CD4-positive, alpha-beta T cell treated with Interleukin-6 for 4 hours (primary cell): ENCODE measurements around the gene ITGB2.
A peak's percentile ranks its signal among the peaks of the same experiment; 100 is the strongest.
"Not testable (repeated sequence)": the region's sequence is repeated elsewhere in the genome, so short reads cannot be mapped to it uniquely, and the experiment has no call there.

ENCODE experiments used
- DNase-seq: peaks from one replicate; pipeline ENCODE4 v3.0.0-alpha.2; 2020; ENCODE audit warnings: mixed read lengths

ITGB2 gene

DNA sequence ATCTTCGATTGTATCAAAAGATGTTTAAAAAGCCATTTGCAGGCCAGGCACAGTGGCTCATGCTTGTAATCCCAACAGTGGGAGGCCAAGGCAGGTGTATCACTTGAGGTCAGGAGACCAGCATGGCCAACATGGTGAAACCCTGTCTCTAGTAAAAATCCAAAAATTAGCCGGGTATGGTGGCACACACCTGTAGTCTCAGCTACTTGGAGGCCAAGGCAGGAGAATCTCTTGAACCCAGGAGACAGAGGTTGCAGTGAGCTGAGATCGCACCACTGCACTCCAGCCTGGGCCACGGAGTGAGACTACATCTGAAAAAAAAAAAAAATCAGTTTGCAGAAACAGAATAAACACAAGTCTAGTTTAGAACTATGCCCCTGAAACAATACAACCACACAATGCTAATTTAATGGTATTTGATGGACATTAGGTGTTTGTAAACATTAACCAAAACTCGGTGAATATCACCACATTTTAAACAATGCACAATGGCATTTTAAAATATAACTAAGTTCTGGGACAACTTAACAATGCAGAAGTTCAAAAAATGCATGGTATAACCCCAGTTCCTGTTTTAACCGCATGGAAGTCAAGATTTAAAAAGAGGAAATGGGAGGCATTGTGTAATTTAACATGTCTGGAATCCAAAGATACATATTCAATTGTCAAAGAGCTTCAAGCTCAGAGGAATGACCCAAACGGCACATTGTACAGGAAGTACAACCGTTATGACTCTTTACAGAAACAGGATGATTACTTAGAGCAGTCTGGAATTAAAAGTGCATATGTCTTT is 40.1 kb downstream of the ITGB2 start:
- no peak for DNase-seq

DNA sequence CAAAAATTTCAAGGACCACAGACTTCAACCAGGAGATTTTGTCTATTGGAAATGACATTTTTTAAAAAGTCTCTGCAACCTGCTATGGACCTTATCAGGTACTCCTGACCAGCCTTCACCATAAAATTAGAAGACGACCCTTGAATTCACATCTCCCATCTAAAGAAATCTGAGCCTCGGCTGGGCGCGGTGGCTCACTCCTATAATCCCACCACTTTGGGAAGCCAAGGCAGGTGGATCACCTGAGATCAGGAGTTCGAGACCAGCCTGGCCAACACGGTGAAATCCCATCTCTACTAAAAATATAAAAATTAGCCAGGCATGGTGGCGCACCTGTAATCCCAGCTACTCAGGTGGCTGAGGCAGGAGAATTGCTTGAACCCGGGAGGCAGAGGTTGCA is 41.5 kb downstream of the ITGB2 start:
- not testable (repeated sequence) for DNase-seq

DNA sequence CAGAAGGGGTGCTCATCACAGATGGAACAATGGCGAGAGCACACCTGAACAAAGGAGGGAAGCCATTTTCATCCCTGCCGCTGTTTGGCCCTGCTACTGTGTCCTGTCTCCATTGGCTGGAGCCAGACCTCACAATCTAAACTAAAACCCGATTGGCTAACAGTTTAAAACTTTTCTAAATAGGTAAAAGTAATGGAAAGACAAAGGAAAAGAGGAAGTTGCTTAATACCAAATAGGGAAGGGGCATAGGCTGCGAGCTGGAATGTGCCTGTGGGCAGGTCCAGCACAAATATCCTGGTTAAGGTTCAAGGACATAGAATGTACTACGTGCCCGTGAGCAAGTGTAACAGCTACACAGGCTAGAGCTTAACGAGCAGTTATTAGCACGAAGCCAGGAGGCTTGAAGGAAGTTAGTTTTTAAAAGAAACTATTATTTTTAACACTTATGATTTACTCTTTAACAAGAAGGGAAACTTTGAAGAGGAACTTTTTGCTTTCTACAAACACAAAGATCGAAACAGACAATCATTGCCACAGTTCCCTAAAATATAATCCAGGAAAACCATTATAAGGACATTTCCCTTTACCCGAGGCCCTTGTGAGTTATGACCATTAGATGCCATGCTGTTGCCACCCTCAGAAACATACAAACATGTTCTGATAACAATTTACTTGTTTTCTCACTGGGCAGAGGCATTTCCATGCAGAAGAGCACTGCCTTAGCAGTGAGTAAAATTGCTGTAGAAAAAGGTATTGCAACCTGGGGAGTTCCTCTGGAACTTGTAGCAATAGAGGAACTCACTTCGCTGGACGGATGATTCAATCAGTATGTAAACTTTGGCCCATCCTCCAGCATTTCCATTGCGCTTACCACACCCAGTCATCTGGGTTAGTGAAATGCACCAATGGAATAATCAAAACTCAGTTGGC is 42.4 kb downstream of the ITGB2 start:
- no peak for DNase-seq

DNA sequence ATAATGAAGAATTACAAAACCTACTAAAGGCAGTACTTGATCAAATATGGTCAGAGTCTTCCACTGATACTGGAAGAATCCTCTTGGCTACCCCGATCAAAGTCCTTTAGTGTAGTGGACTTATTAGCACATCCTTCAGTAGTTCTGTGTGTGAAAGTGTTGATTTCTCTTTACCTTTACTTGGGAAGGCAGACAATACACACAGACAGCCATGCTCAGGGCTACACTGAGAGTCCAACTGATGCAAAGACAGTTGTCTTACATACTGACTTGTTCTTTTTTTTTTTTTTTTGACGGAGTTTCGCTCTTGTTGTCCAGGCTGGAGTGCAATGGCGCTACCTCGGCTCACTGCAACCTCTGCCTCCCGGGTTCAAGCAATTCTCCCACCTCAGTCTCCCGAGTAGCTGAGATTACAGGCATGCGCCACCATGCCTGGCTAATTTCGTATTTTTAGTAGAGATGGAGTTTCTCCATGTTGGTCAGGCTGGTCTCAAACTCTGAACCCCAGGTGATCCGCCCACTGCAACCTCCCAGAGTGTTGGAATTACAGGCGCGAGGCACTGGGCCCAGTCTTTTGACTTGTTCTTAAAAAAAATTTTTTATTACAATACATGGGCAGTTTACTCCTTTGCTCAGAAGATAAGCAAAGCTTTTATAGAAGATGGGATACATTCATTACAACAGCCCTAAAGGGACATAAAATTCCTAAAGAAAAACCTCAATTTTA is 43.7 kb downstream of the ITGB2 start:
- DNase-seq, result no peak

DNA sequence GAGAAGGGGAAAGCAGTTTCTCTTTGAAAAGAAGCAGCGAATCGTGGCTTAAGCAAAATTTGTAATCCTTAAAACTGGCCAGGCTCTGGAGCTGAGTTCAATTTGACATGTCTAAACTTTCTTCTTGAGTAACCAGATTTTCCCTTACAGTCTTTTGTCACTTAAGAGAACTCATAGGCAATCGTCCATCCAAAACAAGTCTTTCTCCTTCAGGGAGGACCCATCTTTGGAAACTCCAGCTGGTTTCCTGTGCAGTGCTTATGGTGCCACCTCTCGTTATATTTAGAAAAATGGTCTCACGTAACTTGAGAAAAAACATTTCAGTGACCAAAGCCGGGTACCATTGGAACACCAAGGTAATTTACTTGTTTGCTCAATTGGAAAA is 45.4 kb downstream of the ITGB2 start:
- DNase-seq, result peak; percentile 29

DNA sequence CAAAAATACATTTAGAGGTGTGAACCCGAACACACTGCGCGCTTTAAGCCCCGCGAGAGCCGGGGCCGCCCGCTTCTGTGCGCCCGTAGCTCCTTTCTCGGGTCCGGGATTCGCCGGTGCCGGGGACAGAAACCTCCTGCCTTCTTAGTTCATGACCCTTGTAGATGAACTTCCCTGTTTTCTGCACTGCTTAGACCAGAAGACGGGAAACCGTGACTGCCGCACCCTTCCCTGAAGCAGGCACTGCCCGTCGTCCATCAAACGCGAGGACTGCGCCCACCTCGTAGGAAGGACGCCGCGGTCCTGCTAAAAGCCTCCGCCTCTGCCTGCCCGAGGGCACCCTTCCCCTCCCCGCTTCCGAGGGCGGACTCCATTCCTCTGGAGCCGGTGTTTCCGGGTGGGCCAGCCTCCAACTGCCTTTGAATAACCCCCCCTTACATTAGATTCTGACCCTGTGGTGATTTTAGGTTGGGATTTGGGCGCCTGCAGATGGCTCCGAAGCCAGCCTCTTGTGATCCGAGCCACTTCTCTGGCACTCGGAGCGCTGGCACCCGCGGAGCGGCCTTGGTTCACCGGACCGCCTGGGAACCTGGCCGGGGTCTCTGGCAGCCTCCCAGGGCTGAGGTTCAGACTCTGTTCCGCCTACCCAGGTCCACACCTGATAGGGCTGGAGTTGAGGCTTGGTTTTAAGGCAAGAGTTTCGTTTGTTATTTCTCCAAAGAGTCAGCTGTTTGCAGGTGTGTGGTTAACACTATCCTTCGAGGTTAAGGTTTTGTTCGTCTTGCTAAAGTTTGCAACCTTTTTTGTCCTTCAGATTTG is 46.0 kb downstream of the ITGB2 start:
- DNase-seq, result peak; percentile 37

DNA sequence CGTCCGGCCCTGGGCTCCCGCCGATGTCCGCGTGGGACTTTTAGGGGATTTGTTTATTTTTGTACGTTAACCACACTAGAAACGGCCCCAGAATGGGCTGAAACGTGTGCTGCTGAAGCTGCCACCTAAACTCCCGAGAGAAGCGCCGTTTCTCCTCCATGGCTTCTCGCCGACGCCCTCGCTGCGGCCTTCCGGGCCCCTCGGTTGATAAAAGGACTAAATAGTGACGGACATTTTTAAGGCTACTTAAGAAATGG is 46.5 kb downstream of the ITGB2 start:
- DNase-seq, result peak; percentile 36

DNA sequence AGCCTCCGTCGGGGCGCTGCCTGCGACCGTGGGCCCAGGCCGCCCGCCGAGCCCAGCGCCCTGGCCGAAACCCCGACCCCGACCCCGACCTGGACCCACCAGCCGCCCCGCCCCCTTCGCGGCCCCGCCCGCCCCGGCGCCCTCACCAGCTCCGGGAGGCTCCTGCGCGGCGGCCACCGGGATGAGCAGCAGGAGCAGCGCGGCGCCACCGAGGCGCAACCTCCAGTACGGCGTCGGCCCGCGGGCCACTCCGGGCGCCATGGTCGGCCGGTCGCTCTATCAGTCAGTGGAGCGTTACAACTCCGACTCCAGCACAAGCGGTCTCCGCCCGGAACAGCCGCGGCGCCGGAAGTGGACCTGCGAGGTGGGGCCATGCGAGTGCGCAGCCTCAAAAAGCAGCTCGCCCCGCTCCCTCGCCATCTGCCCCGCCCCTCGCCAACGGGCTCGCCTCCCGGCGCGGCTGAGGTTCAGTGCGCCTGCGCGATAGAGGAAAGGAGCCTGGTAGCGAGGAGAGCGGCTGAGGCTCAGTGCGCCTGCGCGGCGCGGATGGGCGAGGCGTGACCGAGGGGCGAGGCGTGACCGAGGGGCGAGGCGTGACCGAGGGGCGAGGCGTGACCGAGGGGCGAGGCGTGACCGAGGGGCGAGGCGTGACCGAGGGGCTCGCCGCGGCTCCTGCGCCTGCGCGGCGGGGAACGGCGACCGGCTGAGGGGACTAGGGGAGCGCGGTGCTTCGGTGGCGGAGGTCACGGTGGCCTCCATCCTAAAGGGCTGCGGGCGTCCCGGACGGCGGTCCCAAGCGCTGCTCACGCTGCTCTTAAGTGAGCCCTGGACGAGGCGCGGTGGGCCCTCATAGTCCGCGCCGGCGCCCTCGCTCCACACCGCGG is 47.1 kb downstream of the ITGB2 start, which contains the start of gene PTTG1IP:
Gene PTTG1IP (minus strand): TSS at position 335 of the 884 bp plus-strand sequence. CDS start 74 bp downstream, at position 261.
- peak; percentile 99 for DNase-seq

DNA sequence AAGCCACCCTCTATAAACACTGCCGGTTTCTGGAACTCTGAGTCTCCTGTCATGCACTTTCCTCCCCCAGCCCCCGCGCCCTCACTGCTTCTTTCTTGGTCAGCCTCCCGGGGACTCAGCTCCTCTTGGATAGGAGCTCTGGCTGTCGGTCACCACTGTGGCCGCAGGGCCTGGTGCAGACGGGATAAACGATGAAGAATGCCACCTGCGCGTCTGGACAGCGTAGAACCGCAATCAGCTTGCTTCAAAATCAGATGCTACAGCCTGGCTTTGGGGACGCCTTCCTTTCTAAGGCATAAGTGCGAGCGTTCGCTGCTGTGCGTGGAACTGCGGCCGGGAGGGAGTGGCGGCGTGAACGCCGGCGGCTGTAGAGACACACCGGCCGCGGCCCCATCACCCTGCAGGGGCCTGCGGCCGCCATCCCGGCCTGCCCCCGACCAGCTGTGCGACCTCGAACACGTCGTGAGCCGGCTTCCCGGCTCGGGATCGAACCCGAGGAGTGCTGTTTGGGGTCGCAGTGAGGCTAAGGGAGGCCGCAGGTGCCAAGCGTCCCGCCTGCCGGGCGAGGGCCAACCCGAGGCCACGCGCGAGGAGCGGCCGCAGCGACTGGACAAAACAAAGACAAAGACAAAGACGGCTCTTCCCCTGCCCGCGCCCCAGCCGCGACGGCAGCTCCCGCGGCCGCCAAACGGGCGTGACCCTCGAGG is 47.9 kb downstream of the ITGB2 start:
- peak; percentile 33 for DNase-seq

DNA sequence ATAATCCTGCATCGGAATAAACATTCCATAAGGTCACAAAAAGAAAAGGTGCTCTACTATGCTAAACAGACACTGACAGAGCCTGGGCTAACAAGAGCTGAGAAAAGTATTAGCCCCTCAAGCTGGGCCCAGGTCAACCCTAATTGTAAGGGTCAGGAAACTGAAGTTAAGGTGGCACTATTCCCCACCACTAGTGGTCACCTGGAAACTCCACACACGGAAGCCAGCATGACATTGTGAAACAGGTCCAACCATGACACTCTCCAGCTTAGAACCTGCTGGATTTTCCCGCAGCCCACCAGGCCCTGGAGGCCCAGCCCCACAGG is 48.4 kb downstream of the ITGB2 start:
- no peak for DNase-seq

DNA sequence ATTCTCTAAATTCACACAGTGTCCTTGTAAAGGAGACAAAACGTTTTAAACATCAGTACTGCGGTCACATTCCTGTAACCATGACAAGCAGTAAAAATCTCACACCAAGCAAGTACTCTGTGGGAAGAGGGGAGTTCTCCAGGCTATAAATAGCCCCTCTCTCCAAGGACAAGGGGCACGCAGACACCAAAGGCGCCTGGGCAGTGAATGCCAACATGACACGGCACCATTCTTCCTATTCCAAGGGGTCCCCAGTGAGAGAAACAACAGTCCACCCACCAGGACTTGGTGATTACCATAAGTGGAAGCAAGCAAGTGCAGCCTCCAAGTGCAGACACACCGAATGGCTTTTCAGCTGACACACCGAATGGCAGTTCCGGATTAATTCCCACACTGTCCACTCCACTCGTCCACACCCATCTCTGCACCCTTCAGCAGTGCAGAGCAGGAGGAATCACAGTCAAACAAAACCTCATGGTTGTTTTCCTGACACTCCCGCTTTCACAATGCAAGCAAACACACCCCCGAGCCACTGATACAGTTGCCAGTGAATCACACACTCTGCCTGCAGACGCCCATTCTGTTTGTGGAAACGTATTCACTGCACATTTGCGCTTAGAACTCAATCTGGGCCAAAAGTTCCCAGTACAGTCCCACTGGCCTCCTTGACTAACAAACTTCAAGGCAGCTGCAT is 49.0 kb downstream of the ITGB2 start:
- DNase-seq, result peak; percentile 56

DNA sequence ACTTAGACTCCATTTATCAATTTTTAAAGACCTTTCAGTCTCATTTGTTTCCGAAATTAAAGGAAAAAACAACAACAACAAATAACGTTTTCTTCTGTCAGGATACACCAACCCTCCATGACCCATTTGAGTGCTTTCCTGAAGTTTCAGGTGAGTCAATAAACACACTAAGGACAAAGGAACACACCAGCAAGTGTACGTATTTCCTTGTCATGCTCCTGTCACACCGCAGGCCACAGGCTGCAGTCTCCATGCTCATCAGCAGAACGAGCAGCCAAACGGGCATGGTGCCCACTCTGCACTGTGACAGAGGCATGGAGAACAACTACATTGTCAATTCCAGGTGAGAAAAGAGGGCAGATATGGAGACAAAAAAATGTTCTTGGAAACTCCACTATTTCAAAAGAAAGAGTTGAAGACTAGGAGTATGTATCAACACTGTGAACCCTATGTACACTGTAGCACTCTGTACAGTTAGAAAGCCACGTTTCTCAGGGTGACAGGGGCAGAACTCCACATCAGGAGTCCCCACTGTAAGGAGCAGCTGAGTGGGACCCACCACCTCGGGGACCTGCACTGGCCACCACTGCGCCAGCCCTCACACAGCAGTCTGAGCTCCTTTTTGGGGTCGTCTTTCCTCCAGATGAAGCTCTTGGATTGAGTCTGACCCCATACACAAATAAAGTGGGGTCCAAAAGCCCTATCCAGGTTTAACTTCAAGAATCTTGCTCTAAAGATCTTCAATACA is 49.8 kb downstream of the ITGB2 start:
- peak; percentile 53 for DNase-seq

DNA sequence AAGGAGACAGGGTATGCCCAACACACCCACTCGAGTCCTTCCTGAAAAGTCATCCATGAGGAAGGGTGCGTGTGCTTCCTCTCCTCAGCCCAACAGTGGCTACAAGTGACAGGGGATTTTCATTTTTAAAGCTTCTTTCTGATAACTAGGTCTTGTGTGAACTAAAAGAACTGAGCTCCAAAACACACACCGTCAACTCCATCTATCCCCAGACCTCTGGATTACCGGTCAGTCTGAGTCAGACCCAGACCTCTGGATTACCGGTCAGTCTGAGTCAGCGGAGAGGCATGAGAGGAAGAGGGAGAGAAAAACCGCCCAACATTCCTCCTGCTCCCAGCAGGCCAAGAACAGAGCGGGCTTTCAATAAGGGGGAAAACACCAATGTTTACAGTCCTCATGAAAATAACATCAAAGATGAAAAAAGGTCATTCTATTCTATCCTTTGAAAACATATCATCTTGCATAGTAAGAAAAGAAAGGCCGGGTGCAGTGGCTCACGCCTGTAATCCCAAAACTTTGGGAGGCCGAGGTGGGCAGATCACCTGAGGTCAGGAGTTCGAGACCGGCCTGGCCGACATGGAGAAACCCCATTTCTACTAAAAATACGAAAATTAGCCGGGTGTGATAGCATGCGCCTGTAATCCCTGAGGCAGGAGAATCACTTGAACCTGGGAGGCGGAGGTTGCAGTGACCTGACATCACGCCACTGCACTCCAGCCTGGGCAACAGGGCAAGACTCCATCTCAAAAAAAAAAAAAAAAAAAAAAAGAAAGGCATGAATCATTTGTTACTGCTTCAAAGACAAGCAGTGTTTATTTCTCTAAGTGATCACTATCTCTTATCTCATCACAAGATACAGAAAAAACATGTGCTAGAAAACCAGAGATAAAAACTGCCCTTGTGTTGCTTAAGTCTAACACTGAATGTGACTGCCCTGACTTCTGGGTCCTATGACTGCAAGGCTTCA is 50.6 kb downstream of the ITGB2 start:
- DNase-seq, result no peak

DNA sequence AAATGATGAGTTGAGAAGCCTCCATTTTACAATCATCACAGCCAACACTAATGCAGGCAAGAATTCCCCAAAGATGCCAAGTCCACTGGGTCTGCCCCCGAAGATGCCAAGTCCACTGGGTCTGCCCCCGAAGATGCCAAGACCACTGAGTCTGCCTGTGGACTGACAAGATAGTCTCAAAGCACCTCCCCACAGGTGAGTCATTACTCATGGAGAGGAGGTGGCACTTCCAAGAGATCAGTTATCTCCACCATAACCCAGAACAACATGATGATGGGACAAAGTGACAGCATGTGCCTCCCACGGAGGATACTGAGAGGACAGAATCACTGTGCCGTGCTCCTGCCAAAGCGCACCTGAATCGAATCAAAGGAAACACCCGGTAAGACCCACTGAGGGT is 52.0 kb downstream of the ITGB2 start:
- DNase-seq, result no peak

DNA sequence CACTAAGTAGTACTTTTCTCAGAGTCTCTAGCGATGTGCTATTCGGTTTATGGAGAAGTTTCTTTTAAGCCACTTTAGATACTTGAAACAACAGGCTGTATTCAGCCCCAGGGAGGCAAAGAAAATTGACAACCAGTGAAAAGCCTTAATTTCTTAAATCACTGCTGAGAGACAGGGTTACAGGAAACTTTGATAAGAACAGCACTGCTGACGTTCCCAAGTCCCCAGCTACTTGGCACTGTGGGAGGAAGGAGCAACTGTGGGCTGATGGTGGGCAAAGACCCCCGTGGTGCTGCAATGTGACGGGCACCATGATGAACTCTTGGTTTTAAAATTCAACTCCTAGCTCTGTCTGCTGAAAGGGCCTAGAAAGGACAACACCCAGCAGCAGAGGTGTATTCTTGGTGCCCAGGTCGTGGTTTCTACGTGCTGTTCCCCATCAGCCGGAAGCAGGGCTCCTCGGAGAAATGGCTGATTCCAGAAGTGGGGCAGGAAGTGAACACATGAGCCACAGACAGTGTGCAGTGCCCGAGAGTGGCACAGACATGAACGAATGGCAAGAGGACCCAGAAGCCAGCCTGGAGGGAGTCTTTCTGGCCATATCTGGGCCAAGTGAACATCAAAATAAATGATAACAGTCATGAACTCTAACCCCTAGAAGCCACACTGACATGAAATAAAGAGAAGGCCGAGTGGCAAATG is 52.5 kb downstream of the ITGB2 start:
- peak; percentile 69 for DNase-seq

DNA sequence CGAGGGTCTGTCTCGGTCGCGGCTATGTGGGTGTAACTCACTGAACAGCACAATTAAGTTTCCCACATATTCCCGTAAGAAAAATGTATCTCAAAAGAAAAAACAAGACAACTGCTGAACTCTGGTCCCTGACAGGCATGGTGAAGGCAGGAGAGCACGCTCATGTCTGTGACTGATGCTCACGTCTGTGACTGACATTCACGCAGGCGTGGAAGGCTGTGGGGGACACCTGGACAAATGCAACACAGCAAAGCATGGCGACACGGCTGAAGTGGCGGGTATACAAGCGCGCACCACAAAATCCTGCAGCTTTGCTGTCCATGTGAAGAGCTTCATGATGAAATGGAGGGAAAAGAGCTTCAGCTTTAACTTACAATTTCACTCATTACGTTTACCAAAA is 53.2 kb downstream of the ITGB2 start:
- DNase-seq, result no peak

DNA sequence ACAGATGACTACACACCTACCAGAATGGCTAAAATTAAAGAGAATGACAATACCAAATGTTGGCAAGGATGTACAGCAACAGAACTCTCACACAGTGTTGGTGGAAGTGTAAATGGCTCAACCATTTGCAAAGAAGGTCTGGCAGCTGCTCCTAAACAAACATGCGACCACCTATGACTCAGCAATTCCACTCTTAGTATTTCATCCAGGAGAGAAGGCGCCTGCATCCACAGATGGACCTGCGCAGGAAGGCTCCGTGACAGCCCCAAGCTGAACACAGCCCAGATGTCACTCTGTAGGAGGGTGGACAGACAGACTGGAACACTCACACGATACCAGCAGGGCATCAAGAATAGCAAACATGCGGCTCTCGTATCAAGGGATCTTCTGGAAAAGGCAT is 53.9 kb downstream of the ITGB2 start:
- no peak for DNase-seq
